GM19468 (cell line): ENCODE data around the gene GNAS-AS1.
"Not testable (repeated sequence)": the region's sequence is repeated elsewhere in the genome, so short reads cannot be mapped to it uniquely, and the experiment has no call there.

Experiments
- ATAC-seq: cut with Tn5 transposase; IDR thresholded peaks from one replicate; pipeline ENCODE4 v1.9.1; 2021; ENCODE audit warnings: mild to moderate bottlenecking, moderate library complexity, moderate number of reproducible peaks; ENCODE audit not compliant: unreplicated experiment; ENCODE audit errors: extremely low read depth

Gene GNAS-AS1

GRCh38 chr20:58839474-58839874, 11.2 kb downstream of the GNAS-AS1 start:
- ATAC-seq = no peak

- no peak for ATAC-seq
Measured at GRCh38 chr20:58838174-58838573, 12.5 kb downstream of the GNAS-AS1 start.

GRCh38 chr20:58837717-58838116, 13.0 kb downstream of the GNAS-AS1 start:
- ATAC-seq = no peak

GRCh38 chr20:58836616-58837204, 14.0 kb downstream of the GNAS-AS1 start:
- ATAC-seq = no peak

- no peak for ATAC-seq
Measured at GRCh38 chr20:58835231-58835630, 15.5 kb downstream of the GNAS-AS1 start.

- no peak for ATAC-seq
Measured at GRCh38 chr20:58833921-58834320, 16.8 kb downstream of the GNAS-AS1 start.

- ATAC-seq = no peak
Measured at GRCh38 chr20:58832457-58832856, 18.2 kb downstream of the GNAS-AS1 start.

GRCh38 chr20:58829531-58829941, 21.2 kb downstream of the GNAS-AS1 start:
- ATAC-seq = no peak

- not testable (repeated sequence) for ATAC-seq
Measured at GRCh38 chr20:58828804-58829203, 21.9 kb downstream of the GNAS-AS1 start.

GRCh38 chr20:58828136-58828535, 22.6 kb downstream of the GNAS-AS1 start:
- ATAC-seq = no peak

GRCh38 chr20:58826271-58826670, 24.4 kb downstream of the GNAS-AS1 start:
- no peak for ATAC-seq

- ATAC-seq = no peak
Measured at GRCh38 chr20:58825450-58825849, 25.3 kb downstream of the GNAS-AS1 start.

- ATAC-seq = no peak
Measured at GRCh38 chr20:58824843-58825242, 25.9 kb downstream of the GNAS-AS1 start.

- ATAC-seq = no peak
Measured at GRCh38 chr20:58822748-58823730, 27.7 kb downstream of the GNAS-AS1 start.

GRCh38 chr20:58822149-58822548, 28.6 kb downstream of the GNAS-AS1 start:
- ATAC-seq = no peak

- ATAC-seq = not testable (repeated sequence)
Measured at GRCh38 chr20:58820515-58820914, 30.2 kb downstream of the GNAS-AS1 start.

- ATAC-seq = no peak
Measured at GRCh38 chr20:58819921-58820320, 30.8 kb downstream of the GNAS-AS1 start.

- no peak for ATAC-seq
Measured at GRCh38 chr20:58818586-58819285, 32.0 kb downstream of the GNAS-AS1 start.

- no peak for ATAC-seq
Measured at GRCh38 chr20:58817748-58818147, 33.0 kb downstream of the GNAS-AS1 start.

- no peak for ATAC-seq
Measured at GRCh38 chr20:58816957-58817651, 33.6 kb downstream of the GNAS-AS1 start.
